ENCODE results near the gene CD79A.

GRCh38 chr19:41910992-41911888 is 34.2 kb downstream of the CD79A start:
- no peak for TF ChIP-seq CTCF (IDR thresholded peaks at IDR 0.05)
- no peak for TF ChIP-seq POLR2AphosphoS5 (IDR thresholded peaks at IDR 0.05)
